ENCODE results near the gene HEBP1.

The HEBP1 gene

DNA sequence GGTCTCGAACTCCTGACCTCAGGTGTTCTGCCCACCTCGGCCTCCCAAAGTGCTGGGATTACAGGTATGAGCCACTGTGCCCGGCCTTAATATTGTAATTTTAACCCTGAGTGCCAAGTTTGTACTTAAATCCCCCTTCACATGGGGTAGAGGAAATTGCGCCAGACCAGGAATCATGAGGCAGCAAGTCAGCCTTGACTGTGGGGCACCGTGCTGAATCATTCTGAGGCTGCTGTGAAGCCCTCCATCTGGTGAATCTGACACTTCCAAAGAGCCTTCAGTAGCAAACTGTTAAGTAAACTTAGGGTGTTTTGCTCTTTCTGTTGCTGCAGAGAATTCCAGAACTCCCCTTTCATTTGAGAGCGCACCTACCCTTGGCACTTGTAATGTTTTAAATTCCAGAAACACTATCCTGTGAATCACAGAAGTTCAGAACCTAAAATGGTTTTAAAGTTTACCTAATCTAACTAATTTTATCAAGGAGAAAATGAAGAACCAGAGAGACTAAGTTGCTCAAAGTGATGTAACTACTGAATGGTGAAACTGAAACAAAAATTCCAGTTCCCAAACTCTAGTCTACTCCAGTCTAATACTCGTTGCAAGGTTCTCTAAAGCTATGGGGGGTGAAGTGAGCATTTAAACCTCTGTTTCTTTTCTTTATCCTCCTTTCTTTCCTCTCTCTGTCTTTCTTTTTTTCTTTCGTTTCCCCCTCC, 7.5 kb downstream of the HEBP1 start:
- FAIRE-seq (no peak), DNase-seq (ENCODE audit: insufficient read length, low spot score) (no peak)
- TF ChIP-seq, protein P1, sequence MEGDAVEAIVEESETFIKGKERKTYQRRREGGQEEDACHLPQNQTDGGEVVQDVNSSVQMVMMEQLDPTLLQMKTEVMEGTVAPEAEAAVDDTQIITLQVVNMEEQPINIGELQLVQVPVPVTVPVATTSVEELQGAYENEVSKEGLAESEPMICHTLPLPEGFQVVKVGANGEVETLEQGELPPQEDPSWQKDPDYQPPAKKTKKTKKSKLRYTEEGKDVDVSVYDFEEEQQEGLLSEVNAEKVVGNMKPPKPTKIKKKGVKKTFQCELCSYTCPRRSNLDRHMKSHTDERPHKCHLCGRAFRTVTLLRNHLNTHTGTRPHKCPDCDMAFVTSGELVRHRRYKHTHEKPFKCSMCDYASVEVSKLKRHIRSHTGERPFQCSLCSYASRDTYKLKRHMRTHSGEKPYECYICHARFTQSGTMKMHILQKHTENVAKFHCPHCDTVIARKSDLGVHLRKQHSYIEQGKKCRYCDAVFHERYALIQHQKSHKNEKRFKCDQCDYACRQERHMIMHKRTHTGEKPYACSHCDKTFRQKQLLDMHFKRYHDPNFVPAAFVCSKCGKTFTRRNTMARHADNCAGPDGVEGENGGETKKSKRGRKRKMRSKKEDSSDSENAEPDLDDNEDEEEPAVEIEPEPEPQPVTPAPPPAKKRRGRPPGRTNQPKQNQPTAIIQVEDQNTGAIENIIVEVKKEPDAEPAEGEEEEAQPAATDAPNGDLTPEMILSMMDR (IDR thresholded peaks at IDR 0.05; ENCODE audit: insufficient read depth, missing control alignments) = no peak

DNA sequence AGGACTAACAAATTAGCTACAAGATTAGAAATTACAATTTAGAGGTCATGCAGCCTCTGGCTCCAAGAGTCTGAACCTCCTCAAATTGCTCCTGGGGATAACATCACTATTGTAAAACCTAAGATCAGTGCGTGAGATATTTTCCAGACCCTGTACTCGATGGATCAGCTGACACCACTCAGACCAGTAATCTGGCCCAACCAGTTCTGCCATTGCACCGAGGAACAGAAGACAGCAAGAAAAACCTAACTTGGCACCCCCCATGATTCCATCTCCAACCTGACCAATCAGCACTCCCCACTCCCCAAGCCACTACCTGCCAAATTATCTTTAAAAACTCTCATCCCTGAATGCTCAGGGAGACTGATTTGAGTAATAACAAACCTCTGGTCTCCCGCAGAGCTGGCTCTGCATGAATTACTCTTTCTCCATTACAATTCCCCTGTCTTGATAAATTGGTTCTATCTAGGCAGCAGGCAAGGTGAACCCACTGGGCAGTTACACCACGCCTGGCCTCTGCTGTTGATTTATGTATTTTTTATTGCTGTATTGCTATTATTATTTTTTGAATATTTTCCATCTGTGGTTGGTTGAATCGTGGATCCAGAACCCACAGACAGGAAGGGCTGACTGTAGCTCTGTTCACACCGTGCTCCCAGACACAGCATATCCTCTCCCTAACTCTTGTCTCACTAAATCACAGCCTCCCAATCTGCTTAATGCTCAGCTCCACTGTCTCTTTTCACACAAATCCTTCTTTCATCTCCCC, 9.2 kb downstream of the HEBP1 start:
- TF ChIP-seq, protein P1 (IDR thresholded peaks at IDR 0.05; ENCODE audit: insufficient read depth, missing control alignments) = no peak
- no peak for FAIRE-seq
- DNase-seq (ENCODE audit: insufficient read length, low spot score) = no peak

DNA sequence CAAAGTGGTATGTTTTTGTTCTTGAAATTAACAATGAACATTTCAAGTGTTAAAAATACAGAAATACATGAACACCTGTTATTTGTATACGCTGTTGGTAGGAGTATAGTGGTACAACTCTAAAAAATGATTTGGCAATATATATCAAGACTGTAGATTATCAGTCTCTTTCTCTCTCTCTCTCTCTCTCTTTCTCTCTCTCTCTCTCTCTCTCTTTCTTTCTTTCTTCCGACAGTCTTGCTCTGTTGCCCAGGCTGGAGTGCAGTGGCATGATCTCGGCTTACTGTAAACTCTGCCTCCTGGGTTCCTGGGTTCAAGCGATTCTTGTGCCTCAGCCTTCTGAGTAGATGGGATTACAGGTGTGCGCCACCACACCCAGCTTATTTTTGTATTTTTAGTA, 12.6 kb downstream of the HEBP1 start:
- FAIRE-seq = no peak
- TF ChIP-seq, protein P1 (IDR thresholded peaks at IDR 0.05; ENCODE audit: insufficient read depth, missing control alignments) = no peak
- no peak for DNase-seq (ENCODE audit: insufficient read length, low spot score)

DNA sequence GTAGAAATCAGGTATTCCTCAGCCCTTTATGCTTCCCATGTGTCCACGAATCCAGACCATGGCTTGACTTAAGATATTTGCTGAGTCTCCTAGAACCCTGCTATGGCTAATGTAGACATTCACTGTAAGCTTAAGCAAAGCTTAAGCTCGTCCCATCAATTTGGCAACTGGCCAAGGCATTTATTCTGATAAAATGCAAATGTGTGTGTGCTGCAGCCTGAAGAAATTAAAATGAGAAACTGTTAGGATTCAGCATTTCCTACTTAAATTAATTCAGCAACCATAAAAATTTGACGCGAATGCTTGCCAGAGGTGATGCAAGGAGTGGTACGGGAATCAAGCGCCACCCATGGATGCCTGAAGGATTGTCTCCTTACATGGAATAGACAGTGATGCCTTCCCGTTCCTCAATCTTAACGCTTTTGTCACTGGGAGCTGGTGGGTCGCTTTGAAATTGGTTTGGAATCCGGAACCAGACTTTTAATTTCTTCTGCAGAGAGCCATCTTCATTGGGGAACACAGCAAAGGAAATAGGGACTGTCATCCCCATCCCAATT, 13.2 kb downstream of the HEBP1 start:
- DNase-seq (ENCODE audit: insufficient read length, low spot score) = no peak
- TF ChIP-seq, protein P1 (IDR thresholded peaks at IDR 0.05; ENCODE audit: insufficient read depth, missing control alignments) = no peak
- FAIRE-seq = no peak

DNA sequence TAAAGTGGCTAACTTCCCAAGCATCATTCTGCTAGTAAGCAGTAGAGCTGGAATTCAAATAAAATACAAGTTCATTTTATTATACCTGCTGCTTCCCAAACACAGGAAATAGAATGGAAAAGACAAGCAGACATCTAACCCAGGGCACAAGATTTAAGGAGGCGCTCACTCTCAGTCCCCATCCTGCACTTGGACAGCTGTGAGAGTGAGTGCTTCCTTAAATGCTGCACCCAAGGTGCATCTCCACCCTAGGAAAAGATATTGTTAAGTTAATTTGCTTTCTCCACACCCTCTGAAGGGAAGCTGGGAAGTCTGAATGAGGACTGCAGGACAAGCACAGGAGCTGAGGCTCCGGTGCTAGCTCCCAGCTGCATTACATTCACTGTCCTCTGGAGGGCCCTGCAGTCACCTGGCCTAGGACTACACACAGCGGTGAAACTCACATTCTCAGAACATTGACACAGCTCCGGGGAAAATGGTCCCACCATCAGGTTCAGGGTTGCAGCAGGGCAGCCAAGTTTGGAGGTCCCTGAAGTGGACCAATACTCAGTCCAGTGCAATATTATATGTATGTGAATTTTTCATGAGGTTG, 14.2 kb downstream of the HEBP1 start:
- DNase-seq (ENCODE audit: insufficient read length, low spot score) = no peak
- FAIRE-seq = no peak
- TF ChIP-seq, protein P1 (IDR thresholded peaks at IDR 0.05; ENCODE audit: insufficient read depth, missing control alignments) = peak; percentile 22

DNA sequence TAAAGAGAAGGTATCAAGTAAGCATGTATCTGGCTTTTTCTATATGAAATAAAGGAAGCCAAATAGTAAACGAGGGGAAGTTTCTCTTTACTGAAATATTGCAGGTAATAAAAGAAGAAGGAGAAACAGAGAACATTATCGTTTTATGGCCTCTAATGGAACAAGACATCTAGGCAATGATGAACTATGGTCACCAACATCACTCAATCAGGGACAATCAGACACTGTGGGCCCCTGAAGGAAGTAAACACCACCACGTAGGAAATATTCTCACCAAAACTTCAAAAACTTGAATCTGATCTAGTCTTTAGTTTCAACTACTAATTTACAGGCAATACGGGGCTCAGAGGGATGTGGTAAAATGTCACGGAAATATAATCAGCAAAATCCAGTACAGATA, 15.9 kb downstream of the HEBP1 start:
- DNase-seq (ENCODE audit: insufficient read length, low spot score) = no peak
- no peak for FAIRE-seq
- TF ChIP-seq, protein P1 (IDR thresholded peaks at IDR 0.05; ENCODE audit: insufficient read depth, missing control alignments) = no peak

Measured in D721Med (cell line).